HepG2 (cell line): Measurements from ENCODE around the gene GMFB. TPM values are rescaled to one million over a fixed set of nuclear protein-coding genes. Genes with fewer than 3 reads are reported as not detected.
A peak's percentile ranks its signal among the peaks of the same experiment; 100 is the strongest.

ENCODE experiments used
- AGO2 ChIP-seq: fragments of 200-400 bp; formaldehyde crosslinking; optimal IDR thresholded peaks from 2 replicates; pipeline ENCODE3; 2017; ENCODE audit warnings: mild to moderate bottlenecking, low read depth, low read length, moderate library complexity
- ATF1 ChIP-seq: IDR thresholded peaks from 2 replicates; pipeline ENCODE4 v1.6.1; 2016; ENCODE audit warnings: mild to moderate bottlenecking, control low read depth
- EP300 ChIP-seq, 3 experiments: sonication (generic) in 1 of 3; formaldehyde crosslinking in 1 of 3; IDR thresholded peaks; 2 replicates each; pipeline versions ENCODE4 v1.5.1 to v1.6.1; 2011 to 2020; ENCODE audit warnings: low read depth in 2 of 3, low read length in 2 of 3, borderline replicate concordance in 1 of 3, improper control_type of control experiment in 1 of 3, mild to moderate bottlenecking in 1 of 3, missing genetic modification reagents in 1 of 3, moderate library complexity in 1 of 3
- HOXA3 ChIP-seq: sonication (generic); formaldehyde crosslinking; IDR thresholded peaks from 2 replicates; pipeline ENCODE4 v1.5.0; 2020; ENCODE audit warnings: missing genetic modification reagents
- IRX3 ChIP-seq: sonication (generic); formaldehyde crosslinking; IDR thresholded peaks from 2 replicates; pipeline ENCODE4 v1.8.1; 2023; ENCODE audit warnings: mild to moderate bottlenecking, low read depth, missing genetic modification reagents, borderline replicate concordance
- NAIF1 ChIP-seq: sonication (generic); formaldehyde crosslinking; IDR thresholded peaks from 2 replicates; pipeline ENCODE4 v1.5.0; 2020; ENCODE audit warnings: mild to moderate bottlenecking, missing genetic modification reagents, borderline replicate concordance
- NFE2L1 ChIP-seq: sonication (generic); formaldehyde crosslinking; IDR thresholded peaks from 2 replicates; pipeline ENCODE4 v1.4.0; 2020; ENCODE audit warnings: missing genetic modification reagents, mild to moderate bottlenecking, borderline replicate concordance
- ZFAT ChIP-seq: sonication (generic); formaldehyde crosslinking; conservative IDR thresholded peaks from 2 replicates; pipeline ENCODE4 v1.8.1; 2023; ENCODE audit warnings: missing genetic modification reagents, inconsistent platforms
- ZNF230 ChIP-seq: sonication (generic); formaldehyde crosslinking; IDR thresholded peaks from 2 replicates; pipeline ENCODE4 v1.4.0; 2020; ENCODE audit warnings: mild to moderate bottlenecking, missing genetic modification reagents
- ZNF235 ChIP-seq: sonication (generic); formaldehyde crosslinking; IDR thresholded peaks from 2 replicates; pipeline ENCODE4 v1.8.1; 2023; ENCODE audit warnings: mild to moderate bottlenecking, missing genetic modification reagents, borderline replicate concordance
- ZNF557 ChIP-seq: sonication (generic); formaldehyde crosslinking; IDR thresholded peaks from 2 replicates; pipeline ENCODE4 v1.4.0; 2020; ENCODE audit warnings: missing genetic modification reagents
- ZNF563 ChIP-seq: sonication (generic); formaldehyde crosslinking; IDR thresholded peaks from 2 replicates; pipeline ENCODE4 v1.8.0; 2022; ENCODE audit warnings: mild to moderate bottlenecking, moderate library complexity, missing genetic modification reagents
- ZNF570 ChIP-seq: sonication (generic); formaldehyde crosslinking; IDR thresholded peaks from 2 replicates; pipeline ENCODE4 v1.4.0; 2020; ENCODE audit warnings: mild to moderate bottlenecking, missing genetic modification reagents, borderline replicate concordance
- ZNF577 ChIP-seq: sonication (generic); formaldehyde crosslinking; IDR thresholded peaks from 2 replicates; pipeline ENCODE4 v1.4.0; 2020; ENCODE audit warnings: mild to moderate bottlenecking, low read depth, missing genetic modification reagents, borderline replicate concordance
- ZNF703 ChIP-seq: sonication (generic); formaldehyde crosslinking; IDR thresholded peaks from 2 replicates; pipeline ENCODE4 v1.5.1; 2020; ENCODE audit warnings: missing genetic modification reagents, mild to moderate bottlenecking, moderate library complexity, borderline replicate concordance
- ZNF772 ChIP-seq: sonication (generic); formaldehyde crosslinking; IDR thresholded peaks from 2 replicates; pipeline ENCODE4 v1.5.0; 2020; ENCODE audit warnings: mild to moderate bottlenecking, missing genetic modification reagents
- ZSCAN20 ChIP-seq: sonication (generic); formaldehyde crosslinking; IDR thresholded peaks from 2 replicates; pipeline ENCODE4 v1.4.0; 2020; ENCODE audit warnings: missing genetic modification reagents, mild to moderate bottlenecking, borderline replicate concordance
- polyA plus RNA-seq, 8 experiments: library from polyadenylated mRNA; depleted of rRNA in 3 of 8; stranded (reverse) in 7 of 8; unstranded in 1 of 8; fragments of >200 nt; fragmentation: Illumina TruSeq in 4 of 8; extraction: Trizol in 4 of 8; gene quantifications; 2 replicates each; pipeline versions ENCODE4 v1.2.1 to v1.2.3, GENCODE V29; 2011 to 2016; ENCODE audit warnings: low read depth in 4 of 8, missing spikeins in 1 of 8, mixed read lengths in 1 of 8; ENCODE audit not compliant: insufficient read depth in 1 of 8
- total RNA-seq, 5 experiments: library from RNA; depleted of rRNA; stranded (reverse); fragments of >200 nt; fragmentation: Illumina TruSeq; extraction: Trizol; gene quantifications; 2 replicates each; pipeline ENCODE4 v1.2.3, GENCODE V29; 2016; ENCODE audit warnings: low read depth in 1 of 5
- TF ChIP-seq, protein P1 (sequence below): IDR thresholded peaks from 2 replicates; pipeline ENCODE4 v1.6.1; 2016
- TF ChIP-seq, protein P2 (sequence below): sonication (generic); formaldehyde crosslinking; IDR thresholded peaks from 2 replicates; pipeline ENCODE4 v1.9.0; 2022; ENCODE audit warnings: low read depth, missing genetic modification reagents
- TF ChIP-seq, protein P3 (sequence below): sonication (generic); formaldehyde crosslinking; IDR thresholded peaks from 2 replicates; pipeline ENCODE4 v1.8.1; 2023; ENCODE audit warnings: mild to moderate bottlenecking, missing genetic modification reagents
- TF ChIP-seq, protein P4 (sequence below): sonication (generic); formaldehyde crosslinking; IDR thresholded peaks from 2 replicates; pipeline ENCODE4 v1.5.0; 2020; ENCODE audit warnings: missing genetic modification reagents, mild to moderate bottlenecking, borderline replicate concordance
- TF ChIP-seq, protein P5 (sequence below): IDR thresholded peaks from 2 replicates; pipeline ENCODE4 v1.6.1; 2012; ENCODE audit warnings: low read depth, low read length, improper control_type of control experiment

Gene GMFB
- total and polyA plus RNA-seq, 2 of the 13 experiments (the other 11 are each of a cell fraction or from before 2014, with no cell fraction given) = 17.3 to 68.2 TPM

DNA sequence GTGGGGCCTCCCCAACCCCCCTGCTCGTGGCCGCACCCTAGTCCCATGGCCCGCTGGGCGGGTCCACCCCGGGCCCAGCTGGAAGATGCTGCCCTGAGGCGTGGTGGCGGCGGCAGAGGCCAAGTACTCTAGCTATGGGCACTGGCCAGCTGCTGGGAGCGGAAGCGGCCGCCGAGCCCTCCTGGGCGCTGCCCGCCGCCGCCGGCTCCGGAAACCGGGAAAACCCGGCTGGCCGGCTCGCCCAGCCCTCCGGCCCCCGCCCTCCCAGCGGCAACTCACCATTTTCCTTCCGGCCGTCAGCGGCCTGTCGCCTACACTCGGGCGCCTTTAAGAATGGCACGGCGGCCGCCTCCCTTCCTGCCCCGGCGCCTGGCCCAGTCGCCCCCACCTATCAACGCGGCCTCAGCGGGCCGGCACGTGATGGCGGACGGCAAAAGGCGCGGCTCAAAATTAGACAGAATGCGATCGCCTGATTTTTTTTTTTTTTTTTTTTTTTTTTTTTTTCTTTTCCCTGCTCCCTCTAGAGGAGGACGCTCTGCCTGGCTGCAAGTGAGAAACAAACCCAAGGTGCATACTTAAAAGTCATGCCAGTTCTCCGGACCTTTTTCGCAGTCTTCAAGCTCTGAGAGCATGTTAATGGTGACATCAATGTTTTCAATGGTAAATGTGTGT lies at the start of gene GMFB (continued):
- TF ChIP-seq EP300 (IDR thresholded peaks at IDR 0.05; ENCODE audit: low read depth in 2 of 2, low read length in 2 of 2) = 0 out of 4 replicates have a peak, but pooled peaks of 1 of the 2 experiments have one; percentile 40
- TF ChIP-seq EP300 (CRISPR knock-in tag; IDR thresholded peaks at IDR 0.05; ENCODE audit: borderline replicate concordance) = no peak
- peak; percentile 78 for TF ChIP-seq HOXA3 (CRISPR knock-in tag)
- no peak for TF ChIP-seq ATF1
- TF ChIP-seq AGO2 = peak; percentile 84
- TF ChIP-seq NAIF1 (CRISPR knock-in tag) = no peak; the same call in 1 of the 2 replicates
- peak; percentile 65; the same call in 1 of the 2 replicates for TF ChIP-seq ZSCAN20 (CRISPR knock-in tag)
- no peak for TF ChIP-seq ZNF557 (CRISPR knock-in tag)
- TF ChIP-seq, protein P1, sequence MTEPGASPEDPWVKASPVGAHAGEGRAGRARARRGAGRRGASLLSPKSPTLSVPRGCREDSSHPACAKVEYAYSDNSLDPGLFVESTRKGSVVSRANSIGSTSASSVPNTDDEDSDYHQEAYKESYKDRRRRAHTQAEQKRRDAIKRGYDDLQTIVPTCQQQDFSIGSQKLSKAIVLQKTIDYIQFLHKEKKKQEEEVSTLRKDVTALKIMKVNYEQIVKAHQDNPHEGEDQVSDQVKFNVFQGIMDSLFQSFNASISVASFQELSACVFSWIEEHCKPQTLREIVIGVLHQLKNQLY (CRISPR knock-in tag) = peak; percentile 55; the same call in 1 of the 2 replicates
- TF ChIP-seq, protein P2, sequence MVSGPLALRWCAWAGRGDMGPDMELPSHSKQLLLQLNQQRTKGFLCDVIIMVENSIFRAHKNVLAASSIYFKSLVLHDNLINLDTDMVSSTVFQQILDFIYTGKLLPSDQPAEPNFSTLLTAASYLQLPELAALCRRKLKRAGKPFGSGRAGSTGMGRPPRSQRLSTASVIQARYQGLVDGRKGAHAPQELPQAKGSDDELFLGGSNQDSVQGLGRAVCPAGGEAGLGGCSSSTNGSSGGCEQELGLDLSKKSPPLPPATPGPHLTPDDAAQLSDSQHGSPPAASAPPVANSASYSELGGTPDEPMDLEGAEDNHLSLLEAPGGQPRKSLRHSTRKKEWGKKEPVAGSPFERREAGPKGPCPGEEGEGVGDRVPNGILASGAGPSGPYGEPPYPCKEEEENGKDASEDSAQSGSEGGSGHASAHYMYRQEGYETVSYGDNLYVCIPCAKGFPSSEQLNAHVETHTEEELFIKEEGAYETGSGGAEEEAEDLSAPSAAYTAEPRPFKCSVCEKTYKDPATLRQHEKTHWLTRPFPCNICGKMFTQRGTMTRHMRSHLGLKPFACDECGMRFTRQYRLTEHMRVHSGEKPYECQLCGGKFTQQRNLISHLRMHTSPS (CRISPR knock-in tag) = peak; percentile 46; the same call in 1 of the 2 replicates
- TF ChIP-seq, protein P3, sequence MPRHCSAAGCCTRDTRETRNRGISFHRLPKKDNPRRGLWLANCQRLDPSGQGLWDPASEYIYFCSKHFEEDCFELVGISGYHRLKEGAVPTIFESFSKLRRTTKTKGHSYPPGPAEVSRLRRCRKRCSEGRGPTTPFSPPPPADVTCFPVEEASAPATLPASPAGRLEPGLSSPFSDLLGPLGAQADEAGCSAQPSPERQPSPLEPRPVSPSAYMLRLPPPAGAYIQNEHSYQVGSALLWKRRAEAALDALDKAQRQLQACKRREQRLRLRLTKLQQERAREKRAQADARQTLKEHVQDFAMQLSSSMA = 0 out of 2 replicates have a peak, but pooled peaks have one; percentile 67
- TF ChIP-seq, protein P4, sequence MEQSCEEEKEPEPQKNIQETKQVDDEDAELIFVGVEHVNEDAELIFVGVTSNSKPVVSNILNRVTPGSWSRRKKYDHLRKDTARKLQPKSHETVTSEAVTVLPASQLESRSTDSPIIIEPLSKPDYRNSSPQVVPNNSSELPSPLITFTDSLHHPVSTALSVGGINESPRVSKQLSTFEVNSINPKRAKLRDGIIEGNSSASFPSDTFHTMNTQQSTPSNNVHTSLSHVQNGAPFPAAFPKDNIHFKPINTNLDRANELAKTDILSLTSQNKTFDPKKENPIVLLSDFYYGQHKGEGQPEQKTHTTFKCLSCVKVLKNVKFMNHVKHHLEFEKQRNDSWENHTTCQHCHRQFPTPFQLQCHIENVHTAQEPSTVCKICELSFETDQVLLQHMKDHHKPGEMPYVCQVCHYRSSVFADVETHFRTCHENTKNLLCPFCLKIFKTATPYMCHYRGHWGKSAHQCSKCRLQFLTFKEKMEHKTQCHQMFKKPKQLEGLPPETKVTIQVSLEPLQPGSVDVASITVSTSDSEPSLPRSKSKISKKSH (CRISPR knock-in tag) = no peak
- no peak for TF ChIP-seq ZNF577 (CRISPR knock-in tag)
- no peak for TF ChIP-seq ZNF703
- TF ChIP-seq NFE2L1 (CRISPR knock-in tag) = no peak
- TF ChIP-seq IRX3 = no peak
- no peak for TF ChIP-seq ZNF570 (CRISPR knock-in tag)
- peak; percentile 88 for TF ChIP-seq ZNF563
- TF ChIP-seq ZFAT (CRISPR knock-in tag) = no peak
- TF ChIP-seq ZNF235 (CRISPR knock-in tag) = peak; percentile 86; the same call in 1 of the 2 replicates
- TF ChIP-seq, protein P5, sequence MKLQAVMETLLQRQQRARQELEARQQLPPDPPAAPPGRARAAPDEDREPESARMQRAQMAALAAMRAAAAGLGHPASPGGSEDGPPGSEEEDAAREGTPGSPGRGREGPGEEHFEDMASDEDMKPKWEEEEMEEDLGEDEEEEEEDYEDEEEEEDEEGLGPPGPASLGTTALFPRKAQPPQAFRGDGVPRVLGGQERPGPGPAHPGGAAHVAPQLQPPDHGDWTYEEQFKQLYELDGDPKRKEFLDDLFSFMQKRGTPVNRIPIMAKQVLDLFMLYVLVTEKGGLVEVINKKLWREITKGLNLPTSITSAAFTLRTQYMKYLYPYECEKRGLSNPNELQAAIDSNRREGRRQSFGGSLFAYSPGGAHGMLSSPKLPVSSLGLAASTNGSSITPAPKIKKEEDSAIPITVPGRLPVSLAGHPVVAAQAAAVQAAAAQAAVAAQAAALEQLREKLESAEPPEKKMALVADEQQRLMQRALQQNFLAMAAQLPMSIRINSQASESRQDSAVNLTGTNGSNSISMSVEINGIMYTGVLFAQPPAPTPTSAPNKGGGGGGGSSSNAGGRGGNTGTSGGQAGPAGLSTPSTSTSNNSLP = peak; percentile 28; the same call in 1 of the 2 replicates
- peak; percentile 52; the same call in 1 of the 2 replicates for TF ChIP-seq ZNF772 (CRISPR knock-in tag)
- TF ChIP-seq ZNF230 (CRISPR knock-in tag) = 0 out of 2 replicates have a peak, but pooled peaks have one; percentile 31
